HG03469 (cell line): ENCODE results near the gene ZMPSTE24.
A peak's percentile ranks its signal among the peaks of the same experiment; 100 is the strongest.
"Not testable (repeated sequence)": the region's sequence is repeated elsewhere in the genome, so short reads cannot be mapped to it uniquely, and the experiment has no call there.

ENCODE experiments used
- ATAC-seq: cut with Tn5 transposase; IDR thresholded peaks from one replicate; pipeline ENCODE4 v1.9.1; 2021; ENCODE audit warnings: mild to moderate bottlenecking, moderate library complexity, moderate number of reproducible peaks; ENCODE audit not compliant: unreplicated experiment

ZMPSTE24 gene

GRCh38 chr1:40257688-40258444, at the start of gene ZMPSTE24:
TSS of gene ZMPSTE24 (plus strand) at chr1:40258236. CDS start at chr1:40258272, 36 bp downstream.
- ATAC-seq = peak; percentile 64

GRCh38 chr1:40210511-40211204, 47.4 kb upstream of the ZMPSTE24 start:
- ATAC-seq = no peak

- no peak for ATAC-seq
These were observed 39.7 kb upstream of the ZMPSTE24 start for GRCh38 chr1:40218333-40218732.

- ATAC-seq = not testable (repeated sequence)
These were observed 36.5 kb upstream of the ZMPSTE24 start for GRCh38 chr1:40221471-40221905.

GRCh38 chr1:40221977-40222772, 35.9 kb upstream of the ZMPSTE24 start:
- ATAC-seq = no peak

- no peak for ATAC-seq
These were observed 34.0 kb upstream of the ZMPSTE24 start for GRCh38 chr1:40224040-40224439.

- ATAC-seq = no peak
These were observed 31.8 kb upstream of the ZMPSTE24 start for GRCh38 chr1:40226192-40226591.

GRCh38 chr1:40232444-40232843, 25.6 kb upstream of the ZMPSTE24 start:
- peak; percentile 88 for ATAC-seq

- no peak for ATAC-seq
These were observed 18.4 kb upstream of the ZMPSTE24 start for GRCh38 chr1:40239626-40240025.

- no peak for ATAC-seq
These were observed 17.6 kb upstream of the ZMPSTE24 start for GRCh38 chr1:40240390-40240789.

GRCh38 chr1:40241362-40241761, 16.7 kb upstream of the ZMPSTE24 start:
- no peak for ATAC-seq

GRCh38 chr1:40243351-40243750, 14.7 kb upstream of the ZMPSTE24 start:
- ATAC-seq = no peak

GRCh38 chr1:40244138-40244744, 13.8 kb upstream of the ZMPSTE24 start:
- ATAC-seq = no peak

- no peak for ATAC-seq
These were observed 12.3 kb upstream of the ZMPSTE24 start for GRCh38 chr1:40245686-40246085.

- ATAC-seq = no peak
These were observed 10.4 kb upstream of the ZMPSTE24 start, which contains the start of gene TMCO2 for GRCh38 chr1:40247655-40248054. TSS of gene TMCO2 (plus strand) at chr1:40247937. CDS start at chr1:40247994, 57 bp downstream.

GRCh38 chr1:40248412-40248811, 9.6 kb upstream of the ZMPSTE24 start:
- ATAC-seq = no peak

GRCh38 chr1:40251456-40251855, 6.6 kb upstream of the ZMPSTE24 start:
- ATAC-seq = no peak

- ATAC-seq = no peak
These were observed 5.4 kb upstream of the ZMPSTE24 start for GRCh38 chr1:40252601-40253000.

GRCh38 chr1:40255231-40255630, 2.8 kb upstream of the ZMPSTE24 start:
- ATAC-seq = no peak

GRCh38 chr1:40256401-40257084, 1.5 kb upstream of the ZMPSTE24 start:
- no peak for ATAC-seq
